WTC11 (cell line): ENCODE results near the gene MTHFD1L. TPM values are rescaled to one million over a fixed set of nuclear protein-coding genes. Genes with fewer than 3 reads are reported as not detected.

ENCODE experiments used
- ATAC-seq: fragments of 200-7000 bp; cut with Tn5 transposase; 2 replicates; pipeline ENCODE4 v1.10.0; 2021; ENCODE audit warnings: mild to moderate bottlenecking, moderate library complexity
- CTCF ChIA-PET: fragments of 300-600 bp; sonication (Branson Sonifier 250); formaldehyde crosslinking; loops from one replicate; lab custom pipeline; 2021; ENCODE audit warnings: antibody characterized with exemption; lab: Charles Lee
- POLR2A ChIA-PET: fragments of 350-600 bp; sonication (Branson Sonifier 250); formaldehyde crosslinking; loops from one replicate; lab custom pipeline; 2021; ENCODE audit warnings: antibody characterized with exemption; lab: Charles Lee
- DNase-seq: peaks from one replicate; pipeline ENCODE4 v3.0.0; 2021; ENCODE audit warnings: low spot score
- H3K27ac Mint-ChIP-seq: 2 replicates; pipeline ENCODE4 v1.8.0; 2021; ENCODE audit warnings: mixed read lengths
- H3K27me3 Mint-ChIP-seq: 2 replicates; pipeline ENCODE4 v1.8.0; 2021; ENCODE audit warnings: low read depth, mild to moderate bottlenecking, moderate library complexity, mixed read lengths
- H3K36me3 Mint-ChIP-seq: 2 replicates; pipeline ENCODE4 v1.8.0; 2021; ENCODE audit warnings: mixed read lengths
- H3K4me1 Mint-ChIP-seq: 2 replicates; pipeline ENCODE4 v1.8.0; 2022; ENCODE audit warnings: mixed read lengths
- H3K4me3 Mint-ChIP-seq: 2 replicates; pipeline ENCODE4 v1.8.0; 2021; ENCODE audit warnings: mild to moderate bottlenecking, moderate library complexity, mixed read lengths
- H3K9me3 Mint-ChIP-seq: 2 replicates; pipeline ENCODE4 v1.8.0; 2021; ENCODE audit warnings: mixed read lengths
- ATF1 ChIP-seq: sonication (generic); formaldehyde crosslinking; IDR thresholded peaks from 2 replicates; pipeline ENCODE4 v1.8.1; 2023; ENCODE audit warnings: mild to moderate bottlenecking, moderate library complexity, missing genetic modification reagents
- ATF2 ChIP-seq: sonication (generic); formaldehyde crosslinking; IDR thresholded peaks from 2 replicates; pipeline ENCODE4 v1.8.1; 2022; ENCODE audit warnings: low read depth, missing genetic modification reagents, borderline replicate concordance
- ATF3 ChIP-seq: sonication (generic); formaldehyde crosslinking; conservative IDR thresholded peaks from 2 replicates; pipeline ENCODE4 v1.8.1; 2022; ENCODE audit warnings: mild to moderate bottlenecking, missing genetic modification reagents
- FOXJ3 ChIP-seq: sonication (generic); formaldehyde crosslinking; IDR thresholded peaks from 2 replicates; pipeline ENCODE4 v1.9.0; 2021; ENCODE audit warnings: missing genetic modification reagents, mild to moderate bottlenecking, borderline replicate concordance
- FOXP1 ChIP-seq: sonication (generic); formaldehyde crosslinking; IDR thresholded peaks from 2 replicates; pipeline ENCODE4 v1.8.0; 2022; ENCODE audit warnings: missing genetic modification reagents, mild to moderate bottlenecking, moderate library complexity, borderline replicate concordance
- FOXP4 ChIP-seq: sonication (generic); formaldehyde crosslinking; IDR thresholded peaks from 2 replicates; pipeline ENCODE4 v1.8.0; 2022; ENCODE audit warnings: mild to moderate bottlenecking, missing genetic modification reagents
- GABPB1 ChIP-seq: sonication (generic); formaldehyde crosslinking; IDR thresholded peaks from 2 replicates; pipeline ENCODE4 v1.8.1; 2023; ENCODE audit warnings: mild to moderate bottlenecking, missing genetic modification reagents
- HMGXB4 ChIP-seq: sonication (generic); formaldehyde crosslinking; IDR thresholded peaks from 2 replicates; pipeline ENCODE4 v1.8.1; 2023; ENCODE audit warnings: mild to moderate bottlenecking, moderate library complexity, missing genetic modification reagents
- IRF1 ChIP-seq: sonication (generic); formaldehyde crosslinking; IDR thresholded peaks from 2 replicates; pipeline ENCODE4 v1.8.0; 2023; ENCODE audit warnings: missing genetic modification reagents
- MAX ChIP-seq: sonication (generic); formaldehyde crosslinking; IDR thresholded peaks from 2 replicates; pipeline ENCODE4 v1.8.0; 2022; ENCODE audit warnings: mild to moderate bottlenecking, missing genetic modification reagents
- PRDM15 ChIP-seq: sonication (generic); formaldehyde crosslinking; IDR thresholded peaks from 2 replicates; pipeline ENCODE4 v1.8.0; 2022; ENCODE audit warnings: missing genetic modification reagents
- PREB ChIP-seq: sonication (generic); formaldehyde crosslinking; IDR thresholded peaks from 2 replicates; pipeline ENCODE4 v1.8.1; 2022; ENCODE audit warnings: mild to moderate bottlenecking, missing genetic modification reagents, moderate library complexity, borderline replicate concordance
- PRRX2 ChIP-seq: fragments of 250-450 bp; sonication (Bioruptor Pico); IDR thresholded peaks from 2 replicates; pipeline ENCODE4 v1.8.0; 2021; ENCODE audit warnings: mild to moderate bottlenecking
- SP1 ChIP-seq: sonication (generic); formaldehyde crosslinking; conservative IDR thresholded peaks from 2 replicates; pipeline ENCODE4 v1.8.1; 2022; ENCODE audit warnings: missing genetic modification reagents
- TEAD4 ChIP-seq: sonication (generic); formaldehyde crosslinking; IDR thresholded peaks from 2 replicates; pipeline ENCODE4 v1.8.0; 2022; ENCODE audit warnings: mild to moderate bottlenecking, missing genetic modification reagents
- USF1 ChIP-seq: sonication (generic); formaldehyde crosslinking; IDR thresholded peaks from 2 replicates; pipeline ENCODE4 v1.8.0; 2022; ENCODE audit warnings: mild to moderate bottlenecking, missing genetic modification reagents
- ZNF512 ChIP-seq: sonication (generic); formaldehyde crosslinking; IDR thresholded peaks from 2 replicates; pipeline ENCODE4 v1.8.1; 2022; ENCODE audit warnings: missing genetic modification reagents, borderline replicate concordance
- total RNA-seq: library from RNA; stranded (reverse); gene quantifications from 3 replicates; pipeline ENCODE4 v1.2.3, GENCODE V29; 2021

Gene MTHFD1L
- total RNA-seq, 1 experiment from 2014 or later: 104 TPM

GRCh38 chr6:151147118-151147832, 281.8 kb downstream of the MTHFD1L start:
- ChIA-PET POLR2A (no interaction called here), CTCF (interaction anchor here (0.6 kb wide), 1 partner anchor 152 kb away, joined by 3 read pairs; no protein-coding TSS in a partner anchor)
- Mint-ChIP-seq H3K4me1 (peaks cover 8% of the 10 kb centered on the region), H3K27me3 (no peaks in the 10 kb centered on the region; the same call in 1 of the 2 replicates), H3K27ac (no peak overlapping the region), H3K9me3 (peaks cover 9% of the 10 kb centered on the region), H3K36me3 (peaks cover 4% of the 10 kb centered on the region), H3K4me3 (no peak overlapping the region)
- ATAC-seq: no peak
- no peak for TF ChIP-seq PRDM15 (CRISPR knock-in tag)
- TF ChIP-seq TEAD4: no peak
- no peak for TF ChIP-seq MAX (CRISPR knock-in tag)
- no peak for TF ChIP-seq ATF1 (CRISPR knock-in tag)
- no peak for TF ChIP-seq ZNF512
- no peak for TF ChIP-seq FOXJ3 (CRISPR knock-in tag)
- TF ChIP-seq PRRX2 (CRISPR knock-in tag): no peak
- no peak for TF ChIP-seq GABPB1 (CRISPR knock-in tag)
- TF ChIP-seq FOXP4 (CRISPR knock-in tag): no peak
- no peak for TF ChIP-seq IRF1 (CRISPR knock-in tag)
- TF ChIP-seq FOXP1 (CRISPR knock-in tag): no peak
- no peak for TF ChIP-seq ATF3 (CRISPR knock-in tag)
- TF ChIP-seq HMGXB4 (CRISPR knock-in tag): no peak
- DNase-seq: no peak

GRCh38 chr6:151148111-151148510, 282.6 kb downstream of the MTHFD1L start:
- H3K27me3 Mint-ChIP-seq: peaks cover 2% of the 10 kb centered on the region; the same call in 1 of the 2 replicates
- H3K4me3 Mint-ChIP-seq: no peak overlapping the region
- peaks cover 8% of the 10 kb centered on the region for H3K4me1 Mint-ChIP-seq
- peak overlapping the region; percentile 26; the same call in 1 of the 2 replicates for H3K27ac Mint-ChIP-seq
- ATAC-seq (peak; percentile 22; the same call in 1 of the 2 replicates), DNase-seq (no peak)
- H3K36me3 Mint-ChIP-seq: peaks cover 4% of the 10 kb centered on the region
- POLR2A ChIA-PET: no interaction called here
- CTCF ChIA-PET: interaction anchor here (0.6 to 1.2 kb wide), 2 partner anchors 134 to 153 kb away, joined by 3 to 4 read pairs; no protein-coding TSS in a partner anchor
- TF ChIP-seq USF1 (CRISPR knock-in tag): no peak
- TF ChIP-seq SP1 (CRISPR knock-in tag): no peak
- TF ChIP-seq PREB: no peak
- no peak for TF ChIP-seq ATF2 (CRISPR knock-in tag)
- H3K9me3 Mint-ChIP-seq: peaks cover 9% of the 10 kb centered on the region
